HUES48 (cell line): Measurements from ENCODE around the gene ANKS1B.

Source experiments
- H3K27ac ChIP-seq: one replicate; pipeline ENCODE4 v1.7.0; 2013; ENCODE audit warnings: low read depth, low read length, inconsistent platforms
- H3K27me3 ChIP-seq: 2 replicates; pipeline ENCODE4 v1.6.1; 2013; ENCODE audit warnings: mild to moderate bottlenecking, low read length; ENCODE audit not compliant: control insufficient read depth, insufficient read depth
- H3K36me3 ChIP-seq: 2 replicates; pipeline ENCODE4 v1.6.1; 2013; ENCODE audit warnings: low read length; ENCODE audit not compliant: control insufficient read depth, insufficient read depth
- H3K4me1 ChIP-seq: 2 replicates; pipeline ENCODE4 v1.6.1; 2013; ENCODE audit warnings: mild to moderate bottlenecking, low read length; ENCODE audit not compliant: control insufficient read depth, insufficient read depth
- H3K4me3 ChIP-seq: 2 replicates; pipeline ENCODE4 v1.5.1; 2013; ENCODE audit warnings: mild to moderate bottlenecking, low read depth, low read length
- H3K9ac ChIP-seq: 2 replicates; pipeline ENCODE4 v1.6.1; 2013; ENCODE audit warnings: mild to moderate bottlenecking, low read depth, low read length, moderate library complexity
- H3K9me3 ChIP-seq: 2 replicates; pipeline ENCODE4 v1.6.1; 2013; ENCODE audit warnings: low read length; ENCODE audit not compliant: control insufficient read depth, insufficient read depth

The ANKS1B gene

GRCh38 chr12:99418379-99418778 lies 566.4 kb downstream of the ANKS1B start:
- H3K4me1 ChIP-seq = peaks cover 20% of the 10 kb centered on the region
- no peak overlapping the region for H3K9ac ChIP-seq
- H3K9me3 ChIP-seq = no peaks in the 10 kb centered on the region; the same call in 1 of the 2 replicates
- H3K27ac ChIP-seq = no peak overlapping the region
- no peak overlapping the region for H3K4me3 ChIP-seq
- H3K27me3 ChIP-seq = no peaks in the 10 kb centered on the region
- H3K36me3 ChIP-seq = no peaks in the 10 kb centered on the region

- Histone ChIP-seq H3K4me3 (no peak overlapping the region), H3K36me3 (no peaks in the 10 kb centered on the region), H3K4me1 (no peaks in the 10 kb centered on the region), H3K27ac (no peak overlapping the region), H3K9ac (no peak overlapping the region), H3K27me3 (no peaks in the 10 kb centered on the region), H3K9me3 (no peaks in the 10 kb centered on the region; the same call in 1 of the 2 replicates)
Observed at GRCh38 chr12:99413751-99414150, 571.0 kb downstream of the ANKS1B start.

- H3K36me3 ChIP-seq = no peaks in the 10 kb centered on the region
- no peaks in the 10 kb centered on the region for H3K27me3 ChIP-seq
- H3K4me1 ChIP-seq = peaks cover 5% of the 10 kb centered on the region; the same call in 1 of the 2 replicates
- H3K9ac ChIP-seq = no peak overlapping the region
- no peak overlapping the region for H3K4me3 ChIP-seq
- no peak overlapping the region for H3K27ac ChIP-seq
- no peaks in the 10 kb centered on the region for H3K9me3 ChIP-seq
Observed at GRCh38 chr12:99393763-99394162, 591.0 kb downstream of the ANKS1B start.

- H3K27ac ChIP-seq = no peak overlapping the region
- H3K36me3 ChIP-seq = no peaks in the 10 kb centered on the region
- H3K9ac ChIP-seq = no peak overlapping the region
- H3K27me3 ChIP-seq = no peaks in the 10 kb centered on the region
- peaks cover 5% of the 10 kb centered on the region; the same call in 1 of the 2 replicates for H3K4me1 ChIP-seq
- H3K4me3 ChIP-seq = no peak overlapping the region
- no peaks in the 10 kb centered on the region for H3K9me3 ChIP-seq
Observed at GRCh38 chr12:99392091-99392850, 592.5 kb downstream of the ANKS1B start.

GRCh38 chr12:99390707-99391106 lies 594.0 kb downstream of the ANKS1B start:
- Histone ChIP-seq H3K36me3 (no peaks in the 10 kb centered on the region), H3K27me3 (no peaks in the 10 kb centered on the region), H3K27ac (no peak overlapping the region), H3K4me3 (no peak overlapping the region), H3K4me1 (peaks cover 5% of the 10 kb centered on the region; the same call in 1 of the 2 replicates), H3K9ac (no peak overlapping the region), H3K9me3 (no peaks in the 10 kb centered on the region)

GRCh38 chr12:99389751-99390150 lies 595.0 kb downstream of the ANKS1B start:
- H3K9ac ChIP-seq = no peak overlapping the region
- H3K36me3 ChIP-seq = no peaks in the 10 kb centered on the region
- H3K4me1 ChIP-seq = peaks cover 5% of the 10 kb centered on the region; the same call in 1 of the 2 replicates
- no peak overlapping the region for H3K4me3 ChIP-seq
- no peaks in the 10 kb centered on the region for H3K9me3 ChIP-seq
- no peaks in the 10 kb centered on the region for H3K27me3 ChIP-seq
- no peak overlapping the region for H3K27ac ChIP-seq

GRCh38 chr12:99388671-99389195 lies 596.0 kb downstream of the ANKS1B start:
- Histone ChIP-seq H3K4me3 (no peak overlapping the region), H3K9me3 (no peaks in the 10 kb centered on the region), H3K27ac (no peak overlapping the region), H3K27me3 (no peaks in the 10 kb centered on the region), H3K36me3 (no peaks in the 10 kb centered on the region), H3K4me1 (peaks cover 5% of the 10 kb centered on the region; the same call in 1 of the 2 replicates), H3K9ac (no peak overlapping the region)

- Histone ChIP-seq H3K4me3 (no peak overlapping the region), H3K27me3 (no peaks in the 10 kb centered on the region), H3K27ac (no peak overlapping the region), H3K4me1 (peaks cover 5% of the 10 kb centered on the region; the same call in 1 of the 2 replicates), H3K9me3 (no peaks in the 10 kb centered on the region), H3K36me3 (no peaks in the 10 kb centered on the region), H3K9ac (no peak overlapping the region)
Observed at GRCh38 chr12:99387661-99388060, 597.1 kb downstream of the ANKS1B start.

- Histone ChIP-seq H3K36me3 (no peaks in the 10 kb centered on the region), H3K27ac (no peak overlapping the region), H3K9ac (no peak overlapping the region), H3K27me3 (no peaks in the 10 kb centered on the region), H3K4me1 (peaks cover 5% of the 10 kb centered on the region; the same call in 1 of the 2 replicates), H3K4me3 (no peak overlapping the region), H3K9me3 (no peaks in the 10 kb centered on the region)
Observed at GRCh38 chr12:99386907-99387306, 597.8 kb downstream of the ANKS1B start.

- no peak overlapping the region for H3K27ac ChIP-seq
Observed at GRCh38 chr12:99383258-99383657, 601.5 kb downstream of the ANKS1B start.

GRCh38 chr12:99381992-99382391 lies 602.7 kb downstream of the ANKS1B start:
- Histone ChIP-seq H3K4me1 (no peaks in the 10 kb centered on the region), H3K27me3 (no peaks in the 10 kb centered on the region), H3K4me3 (no peak overlapping the region), H3K9ac (no peak overlapping the region), H3K9me3 (no peaks in the 10 kb centered on the region), H3K27ac (no peak overlapping the region), H3K36me3 (no peaks in the 10 kb centered on the region)

More at GRCh38 chr12:99383258-99383657, 601.5 kb downstream of the ANKS1B start:
- H3K27me3 ChIP-seq = no peaks in the 10 kb centered on the region
- no peaks in the 10 kb centered on the region for H3K9me3 ChIP-seq
- no peaks in the 10 kb centered on the region for H3K36me3 ChIP-seq
- H3K4me3 ChIP-seq = no peak overlapping the region
- H3K4me1 ChIP-seq = no peaks in the 10 kb centered on the region
- H3K9ac ChIP-seq = no peak overlapping the region
